ENCODE measurements around the gene EVA1A.

Gene EVA1A

GRCh38 chr2:75528221-75528977, 32.3 kb downstream of the EVA1A start:
- Histone ChIP-seq H3K4me1 (ENCODE audit: control insufficient read depth, insufficient read depth, low read length) (peaks cover 15% of the 10 kb centered on the region), H3K9me3 (ENCODE audit: control insufficient read depth, insufficient read depth, low read length) (no peaks in the 10 kb centered on the region), H3K9ac (ENCODE audit: low read depth, low read length) (no peak overlapping the region), H3K36me3 (ENCODE audit: control insufficient read depth, insufficient read depth, low read length) (no peaks in the 10 kb centered on the region), H3K27me3 (ENCODE audit: control insufficient read depth, insufficient read depth, low read length) (no peaks in the 10 kb centered on the region), H3K4me3 (ENCODE audit: low read depth, low read length) (peak overlapping the region; percentile 16)

DNA sequence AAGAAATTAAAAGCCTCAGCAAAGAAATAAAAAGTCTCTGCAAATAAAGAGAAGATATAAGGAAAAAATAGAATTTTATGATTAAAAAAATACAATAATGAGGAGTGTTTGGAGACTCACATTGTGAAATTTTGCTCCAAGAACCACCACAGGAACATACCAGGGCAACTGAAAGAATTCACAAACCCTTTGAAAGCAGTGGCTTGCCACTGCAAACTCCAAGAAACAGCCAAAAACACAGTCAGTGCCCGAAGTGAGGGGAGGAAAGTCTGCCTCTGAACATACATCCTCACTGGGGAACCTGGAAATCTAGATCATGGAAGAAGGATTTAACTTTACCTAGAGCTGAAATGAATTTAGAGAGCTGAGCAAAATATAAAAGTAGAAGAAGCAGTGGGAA, 33.1 kb downstream of the EVA1A start:
- peaks cover 15% of the 10 kb centered on the region for H3K4me1 ChIP-seq (ENCODE audit: control insufficient read depth, insufficient read depth, low read length)
- no peaks in the 10 kb centered on the region for H3K36me3 ChIP-seq (ENCODE audit: control insufficient read depth, insufficient read depth, low read length)
- no peaks in the 10 kb centered on the region for H3K9me3 ChIP-seq (ENCODE audit: control insufficient read depth, insufficient read depth, low read length)
- no peak overlapping the region for H3K4me3 ChIP-seq (ENCODE audit: low read depth, low read length)
- no peaks in the 10 kb centered on the region for H3K27me3 ChIP-seq (ENCODE audit: control insufficient read depth, insufficient read depth, low read length)
- no peak overlapping the region for H3K9ac ChIP-seq (ENCODE audit: low read depth, low read length)

GRCh38 chr2:75526842-75527241, 33.9 kb downstream of the EVA1A start:
- H3K4me3 ChIP-seq (ENCODE audit: low read depth, low read length): no peak overlapping the region
- peaks cover 15% of the 10 kb centered on the region for H3K4me1 ChIP-seq (ENCODE audit: control insufficient read depth, insufficient read depth, low read length)
- no peaks in the 10 kb centered on the region for H3K9me3 ChIP-seq (ENCODE audit: control insufficient read depth, insufficient read depth, low read length)
- H3K27me3 ChIP-seq (ENCODE audit: control insufficient read depth, insufficient read depth, low read length): no peaks in the 10 kb centered on the region
- H3K9ac ChIP-seq (ENCODE audit: low read depth, low read length): no peak overlapping the region
- H3K36me3 ChIP-seq (ENCODE audit: control insufficient read depth, insufficient read depth, low read length): no peaks in the 10 kb centered on the region

- no peaks in the 10 kb centered on the region for H3K9me3 ChIP-seq (ENCODE audit: control insufficient read depth, insufficient read depth, low read length)
- no peak overlapping the region for H3K9ac ChIP-seq (ENCODE audit: low read depth, low read length)
- H3K4me3 ChIP-seq (ENCODE audit: low read depth, low read length): no peak overlapping the region
- no peaks in the 10 kb centered on the region for H3K27me3 ChIP-seq (ENCODE audit: control insufficient read depth, insufficient read depth, low read length)
- H3K36me3 ChIP-seq (ENCODE audit: control insufficient read depth, insufficient read depth, low read length): no peaks in the 10 kb centered on the region
- peaks cover 15% of the 10 kb centered on the region for H3K4me1 ChIP-seq (ENCODE audit: control insufficient read depth, insufficient read depth, low read length)
These were observed 35.1 kb downstream of the EVA1A start for GRCh38 chr2:75525434-75526310.

DNA sequence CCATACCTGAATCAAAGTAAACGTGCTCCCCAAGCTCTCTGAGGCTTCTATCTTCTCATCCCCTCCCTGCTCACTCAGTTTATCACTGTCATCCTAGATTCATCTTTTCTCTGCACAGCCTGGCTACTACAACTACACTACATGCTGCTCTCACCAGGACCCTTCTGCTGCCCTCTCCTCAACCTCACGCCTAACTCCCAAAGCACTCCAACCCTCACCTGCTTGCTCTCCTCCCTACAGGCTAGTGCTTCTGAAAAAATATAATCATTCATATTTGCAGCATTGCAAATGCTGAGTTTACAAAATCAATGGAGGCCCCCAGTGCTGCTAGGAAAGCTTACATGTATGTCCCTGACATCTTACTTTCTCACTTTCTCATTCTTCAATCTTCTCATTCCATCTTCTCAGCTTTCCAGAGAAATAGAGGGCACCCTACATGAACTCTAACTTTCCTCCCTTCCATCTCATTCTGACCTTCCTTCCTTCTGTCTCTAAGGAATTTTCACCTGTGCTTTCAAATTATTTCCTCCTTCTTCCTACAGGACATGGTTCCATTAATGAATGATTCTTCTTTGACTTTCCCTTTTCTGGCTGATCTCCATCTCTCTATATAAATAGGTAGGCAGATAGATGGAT, 36.3 kb downstream of the EVA1A start:
- Histone ChIP-seq H3K9me3 (ENCODE audit: control insufficient read depth, insufficient read depth, low read length) (no peaks in the 10 kb centered on the region), H3K27me3 (ENCODE audit: control insufficient read depth, insufficient read depth, low read length) (no peaks in the 10 kb centered on the region), H3K36me3 (ENCODE audit: control insufficient read depth, insufficient read depth, low read length) (no peaks in the 10 kb centered on the region), H3K4me3 (ENCODE audit: low read depth, low read length) (no peak overlapping the region), H3K4me1 (ENCODE audit: control insufficient read depth, insufficient read depth, low read length) (peaks cover 13% of the 10 kb centered on the region), H3K9ac (ENCODE audit: low read depth, low read length) (no peak overlapping the region)

DNA sequence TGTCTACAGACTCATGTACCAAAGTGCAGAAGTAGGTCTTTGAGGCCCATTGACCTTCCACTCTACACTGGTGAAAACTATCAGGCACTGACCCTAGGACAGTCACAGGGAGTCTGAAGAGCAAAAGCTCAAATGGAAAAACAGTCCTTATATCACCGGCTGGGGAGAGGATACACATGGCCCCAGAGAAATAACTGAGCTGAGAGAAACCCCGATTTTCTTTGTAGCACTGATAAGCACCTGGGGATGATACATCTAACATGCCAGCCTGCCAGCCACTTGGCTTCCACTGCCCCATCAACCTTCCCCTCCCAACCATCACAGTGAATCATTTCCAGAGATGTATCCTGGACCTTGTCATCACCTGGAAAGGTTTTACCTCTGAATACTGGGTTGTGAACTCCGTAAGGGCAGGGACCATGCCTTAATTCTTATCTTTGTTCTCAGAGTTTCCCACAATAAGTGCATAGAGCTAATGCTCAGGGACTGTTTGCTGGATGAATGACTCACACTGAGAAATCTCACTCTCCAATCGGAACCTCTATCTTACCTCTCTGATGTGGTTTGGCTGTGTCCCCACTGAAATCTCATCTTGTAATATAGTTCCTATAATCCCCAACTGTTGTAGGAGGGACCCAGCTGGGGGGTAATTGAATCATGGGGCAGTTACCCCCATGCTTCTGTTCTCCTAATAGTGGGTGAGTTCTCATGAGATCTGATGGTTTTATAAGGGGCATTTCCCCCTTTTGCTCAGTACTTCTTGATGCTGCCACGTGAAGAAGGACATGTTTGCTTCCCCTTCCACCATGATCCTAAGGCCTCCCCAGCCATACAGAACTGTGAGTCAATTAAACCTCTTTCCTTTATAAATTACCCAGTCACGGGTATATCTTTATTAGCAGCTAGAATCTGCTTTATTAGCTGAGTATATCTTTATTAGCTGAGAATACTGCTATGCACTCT, 37.1 kb downstream of the EVA1A start:
- Histone ChIP-seq H3K9ac (ENCODE audit: low read depth, low read length) (no peak overlapping the region), H3K27me3 (ENCODE audit: control insufficient read depth, insufficient read depth, low read length) (no peaks in the 10 kb centered on the region), H3K4me1 (ENCODE audit: control insufficient read depth, insufficient read depth, low read length) (peaks cover 10% of the 10 kb centered on the region), H3K4me3 (ENCODE audit: low read depth, low read length) (no peak overlapping the region), H3K9me3 (ENCODE audit: control insufficient read depth, insufficient read depth, low read length) (no peaks in the 10 kb centered on the region), H3K36me3 (ENCODE audit: control insufficient read depth, insufficient read depth, low read length) (no peaks in the 10 kb centered on the region)

DNA sequence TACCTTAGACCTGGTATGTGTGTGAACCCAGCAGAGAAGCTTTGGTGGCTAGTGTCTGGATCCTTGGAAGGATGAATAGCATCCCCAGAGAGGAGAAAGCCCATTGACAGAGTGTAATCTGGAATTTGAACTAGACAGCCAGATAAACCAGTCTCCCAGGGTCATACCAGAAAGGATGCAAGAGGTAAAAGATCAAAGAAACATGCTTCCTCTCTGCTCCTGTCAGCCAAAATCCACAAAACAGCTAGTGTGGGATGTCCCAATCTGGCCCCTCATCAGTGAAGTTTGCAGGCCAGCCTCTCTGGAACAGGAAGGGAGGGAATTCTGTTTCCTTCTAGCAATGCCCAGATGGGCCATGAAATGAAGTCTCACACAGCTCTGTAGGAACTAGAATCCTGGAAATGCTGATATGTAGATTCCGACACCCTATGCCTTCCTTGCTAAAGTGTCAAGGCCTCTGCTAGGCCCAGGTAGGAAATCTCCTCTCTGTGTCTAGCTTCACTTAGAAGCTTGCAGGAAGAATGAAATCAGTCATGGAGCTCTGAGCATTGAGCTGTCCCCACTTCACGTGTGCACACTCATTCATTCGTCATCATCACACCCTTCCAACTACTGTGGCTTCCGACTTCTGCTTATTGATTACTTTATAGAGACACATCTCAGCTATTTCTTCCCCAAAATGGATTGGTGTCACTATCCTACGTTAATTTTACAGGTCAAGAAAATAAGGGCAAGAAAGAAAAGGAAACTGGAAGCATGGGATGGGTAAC, 38.0 kb downstream of the EVA1A start:
- H3K27me3 ChIP-seq (ENCODE audit: control insufficient read depth, insufficient read depth, low read length): no peaks in the 10 kb centered on the region
- no peaks in the 10 kb centered on the region for H3K9me3 ChIP-seq (ENCODE audit: control insufficient read depth, insufficient read depth, low read length)
- no peak overlapping the region for H3K4me3 ChIP-seq (ENCODE audit: low read depth, low read length)
- H3K4me1 ChIP-seq (ENCODE audit: control insufficient read depth, insufficient read depth, low read length): peaks cover 1% of the 10 kb centered on the region
- H3K36me3 ChIP-seq (ENCODE audit: control insufficient read depth, insufficient read depth, low read length): no peaks in the 10 kb centered on the region
- H3K9ac ChIP-seq (ENCODE audit: low read depth, low read length): no peak overlapping the region

- H3K36me3 ChIP-seq (ENCODE audit: control insufficient read depth, insufficient read depth, low read length): no peaks in the 10 kb centered on the region
These were observed 39.4 kb downstream of the EVA1A start for GRCh38 chr2:75521225-75521872.

DNA sequence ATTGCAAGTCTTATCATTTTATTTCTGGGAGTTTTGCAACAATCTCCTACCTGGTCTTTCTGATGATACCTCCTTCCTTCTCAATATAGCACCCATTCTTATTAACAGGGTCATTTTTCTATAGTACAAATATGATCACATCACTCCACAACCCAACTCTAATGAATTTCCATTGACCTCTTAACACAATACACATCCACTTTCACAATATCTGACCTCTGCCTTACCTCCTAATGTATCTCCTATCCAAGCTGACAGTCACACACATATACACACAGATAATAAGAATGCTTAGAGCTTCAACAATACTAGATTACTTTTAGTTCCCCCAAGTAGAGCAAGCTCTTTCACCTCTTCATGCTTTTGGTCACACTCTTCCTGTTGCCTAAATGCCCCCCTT, 40.9 kb downstream of the EVA1A start:
- Histone ChIP-seq H3K27me3 (ENCODE audit: control insufficient read depth, insufficient read depth, low read length) (no peaks in the 10 kb centered on the region), H3K9ac (ENCODE audit: low read depth, low read length) (no peak overlapping the region), H3K4me3 (ENCODE audit: low read depth, low read length) (no peak overlapping the region), H3K36me3 (ENCODE audit: control insufficient read depth, insufficient read depth, low read length) (no peaks in the 10 kb centered on the region), H3K4me1 (ENCODE audit: control insufficient read depth, insufficient read depth, low read length) (no peaks in the 10 kb centered on the region), H3K9me3 (ENCODE audit: control insufficient read depth, insufficient read depth, low read length) (no peaks in the 10 kb centered on the region)

More at GRCh38 chr2:75521225-75521872, 39.4 kb downstream of the EVA1A start:
- no peak overlapping the region for H3K4me3 ChIP-seq (ENCODE audit: low read depth, low read length)
- H3K4me1 ChIP-seq (ENCODE audit: control insufficient read depth, insufficient read depth, low read length): no peaks in the 10 kb centered on the region
- H3K27me3 ChIP-seq (ENCODE audit: control insufficient read depth, insufficient read depth, low read length): no peaks in the 10 kb centered on the region
- H3K9ac ChIP-seq (ENCODE audit: low read depth, low read length): no peak overlapping the region
- H3K9me3 ChIP-seq (ENCODE audit: control insufficient read depth, insufficient read depth, low read length): no peaks in the 10 kb centered on the region

GRCh38 chr2:75518638-75519465, 41.9 kb downstream of the EVA1A start:
- Histone ChIP-seq H3K4me1 (ENCODE audit: control insufficient read depth, insufficient read depth, low read length) (no peaks in the 10 kb centered on the region), H3K4me3 (ENCODE audit: low read depth, low read length) (no peak overlapping the region), H3K27me3 (ENCODE audit: control insufficient read depth, insufficient read depth, low read length) (no peaks in the 10 kb centered on the region), H3K36me3 (ENCODE audit: control insufficient read depth, insufficient read depth, low read length) (no peaks in the 10 kb centered on the region), H3K9me3 (ENCODE audit: control insufficient read depth, insufficient read depth, low read length) (no peaks in the 10 kb centered on the region), H3K9ac (ENCODE audit: low read depth, low read length) (no peak overlapping the region)
